A673 (cell line): ENCODE data around the gene UVRAG. TPM values are rescaled to one million over a fixed set of nuclear protein-coding genes. Genes with fewer than 3 reads are reported as not detected.

Experiments used
- BruUV-seq: library from RNA; stranded (reverse); fragments of 400-500 nt; replicated peaks from 2 replicates; lab custom pipeline; 2021; lab: Mats Ljungman, UMichigan
- CTCF ChIA-PET: fragments of 300-600 bp; sonication (Branson Sonifier 250); formaldehyde crosslinking; loops from one replicate; lab custom pipeline; 2022; ENCODE audit warnings: antibody characterized with exemption; lab: Charles Lee
- POLR2A ChIA-PET: fragments of 300-600 bp; sonication (Branson Sonifier 250); formaldehyde crosslinking; loops from one replicate; lab custom pipeline; 2022; ENCODE audit warnings: antibody characterized with exemption; ENCODE audit not compliant: low non-redundant PET; lab: Charles Lee
- DNase-seq: peaks from one replicate; pipeline ENCODE4 v3.0.0-alpha.2; 2015; ENCODE audit warnings: low spot score
- H3K27ac ChIP-seq: fragments of 200-600 bp; sonication (generic); 2 replicates; pipeline ENCODE4 v1.5.1; 2016; ENCODE audit warnings: mixed run types, low read depth, mild to moderate bottlenecking, mixed read lengths, antibody characterized with exemption, low read length; ENCODE audit not compliant: poor library complexity, severe bottlenecking
- H3K27me3 ChIP-seq: fragments of 200-600 bp; sonication (generic); replicated peaks from 2 replicates; pipeline ENCODE4 v1.6.1; 2017; ENCODE audit warnings: mixed run types, low read depth, mild to moderate bottlenecking, mixed read lengths, antibody characterized with exemption, low read length; ENCODE audit not compliant: insufficient read depth, poor library complexity
- H3K36me3 ChIP-seq: fragments of 200-600 bp; sonication (generic); 2 replicates; pipeline ENCODE4 v1.6.1; 2016; ENCODE audit warnings: mixed run types, mild to moderate bottlenecking, mixed read lengths, antibody characterized with exemption, low read length; ENCODE audit not compliant: insufficient read depth, poor library complexity, severe bottlenecking
- H3K4me1 ChIP-seq: fragments of 200-600 bp; sonication (generic); 2 replicates; pipeline ENCODE4 v1.6.1; 2017; ENCODE audit warnings: mixed run types, mild to moderate bottlenecking, mixed read lengths, antibody characterized with exemption, low read length; ENCODE audit not compliant: insufficient read depth, poor library complexity, severe bottlenecking
- H3K4me3 ChIP-seq: fragments of 200-600 bp; sonication (generic); 2 replicates; pipeline ENCODE4 v1.5.1; 2016; ENCODE audit warnings: low read depth, mixed run types, mild to moderate bottlenecking, mixed read lengths, low read length; ENCODE audit not compliant: poor library complexity, severe bottlenecking
- H3K9me3 ChIP-seq: fragments of 200-600 bp; sonication (generic); 2 replicates; pipeline ENCODE4 v1.6.1; 2016; ENCODE audit warnings: mixed run types, low read depth, mild to moderate bottlenecking, mixed read lengths, antibody characterized with exemption, low read length; ENCODE audit not compliant: poor library complexity, severe bottlenecking
- EZH2 ChIP-seq: fragments of 200-600 bp; sonication (generic); IDR thresholded peaks from 2 replicates; pipeline ENCODE4 v1.6.1; 2017; ENCODE audit warnings: borderline replicate concordance, low read depth, mild to moderate bottlenecking, mixed read lengths, antibody characterized with exemption, low read length; ENCODE audit not compliant: poor library complexity, severe bottlenecking
- intact Hi-C: fragments of 100-400 bp; cut with micrococcal nuclease; formaldehyde crosslinking; loops from one replicate; pipeline ENCODE4 v1.10.0; 2022; ENCODE audit not compliant: unreplicated experiment
- total RNA-seq: library from RNA; stranded (reverse); gene quantifications from 2 replicates; pipeline ENCODE4 v1.2.3, GENCODE V29; 2021
- TF ChIP-seq, protein P1 (sequence below): fragments of 300-800, 200-600 bp; sonication (generic); conservative IDR thresholded peaks from 2 replicates; pipeline ENCODE4 v1.5.1; 2017; ENCODE audit warnings: low read depth, mild to moderate bottlenecking, antibody characterized with exemption, low read length, moderate library complexity, mixed read lengths

The UVRAG gene
- total RNA-seq, 1 experiment from 2014 or later: 21.1 TPM

DNA sequence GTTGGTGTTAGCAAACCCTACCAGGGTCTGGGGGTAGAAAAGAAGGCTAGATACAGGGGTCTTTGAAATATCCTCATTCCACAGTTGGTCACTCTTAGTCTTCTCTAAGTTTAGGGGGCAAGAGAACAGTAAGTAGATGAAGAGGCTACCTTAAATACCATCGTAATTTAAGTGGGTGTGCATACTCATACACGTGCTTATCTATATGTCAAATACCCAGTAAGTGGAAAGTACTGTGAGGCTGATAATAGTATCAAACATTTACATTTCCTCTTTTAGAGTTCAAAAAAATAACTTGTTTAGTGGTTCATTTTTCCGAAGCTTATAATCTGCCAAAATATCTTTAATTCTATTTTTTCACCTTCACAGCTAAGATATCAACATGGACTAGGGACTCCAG lies 300.5 kb downstream of the UVRAG start:
- Histone ChIP-seq H3K4me3 (no peak overlapping the region), H3K4me1 (peaks cover 8% of the 10 kb centered on the region), H3K9me3 (no peaks in the 10 kb centered on the region), H3K27me3 (no peaks in the 10 kb centered on the region), H3K27ac (no peak overlapping the region), H3K36me3 (no peaks in the 10 kb centered on the region)
- DNase-seq: no peak
- ChIA-PET POLR2A (no interaction called here), CTCF (no interaction called here)
- BruUV-seq: no TSS peak
- TF ChIP-seq, protein P1, sequence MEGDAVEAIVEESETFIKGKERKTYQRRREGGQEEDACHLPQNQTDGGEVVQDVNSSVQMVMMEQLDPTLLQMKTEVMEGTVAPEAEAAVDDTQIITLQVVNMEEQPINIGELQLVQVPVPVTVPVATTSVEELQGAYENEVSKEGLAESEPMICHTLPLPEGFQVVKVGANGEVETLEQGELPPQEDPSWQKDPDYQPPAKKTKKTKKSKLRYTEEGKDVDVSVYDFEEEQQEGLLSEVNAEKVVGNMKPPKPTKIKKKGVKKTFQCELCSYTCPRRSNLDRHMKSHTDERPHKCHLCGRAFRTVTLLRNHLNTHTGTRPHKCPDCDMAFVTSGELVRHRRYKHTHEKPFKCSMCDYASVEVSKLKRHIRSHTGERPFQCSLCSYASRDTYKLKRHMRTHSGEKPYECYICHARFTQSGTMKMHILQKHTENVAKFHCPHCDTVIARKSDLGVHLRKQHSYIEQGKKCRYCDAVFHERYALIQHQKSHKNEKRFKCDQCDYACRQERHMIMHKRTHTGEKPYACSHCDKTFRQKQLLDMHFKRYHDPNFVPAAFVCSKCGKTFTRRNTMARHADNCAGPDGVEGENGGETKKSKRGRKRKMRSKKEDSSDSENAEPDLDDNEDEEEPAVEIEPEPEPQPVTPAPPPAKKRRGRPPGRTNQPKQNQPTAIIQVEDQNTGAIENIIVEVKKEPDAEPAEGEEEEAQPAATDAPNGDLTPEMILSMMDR: no peak
- TF ChIP-seq EZH2: no peak
- intact Hi-C loops: no loop called here

DNA sequence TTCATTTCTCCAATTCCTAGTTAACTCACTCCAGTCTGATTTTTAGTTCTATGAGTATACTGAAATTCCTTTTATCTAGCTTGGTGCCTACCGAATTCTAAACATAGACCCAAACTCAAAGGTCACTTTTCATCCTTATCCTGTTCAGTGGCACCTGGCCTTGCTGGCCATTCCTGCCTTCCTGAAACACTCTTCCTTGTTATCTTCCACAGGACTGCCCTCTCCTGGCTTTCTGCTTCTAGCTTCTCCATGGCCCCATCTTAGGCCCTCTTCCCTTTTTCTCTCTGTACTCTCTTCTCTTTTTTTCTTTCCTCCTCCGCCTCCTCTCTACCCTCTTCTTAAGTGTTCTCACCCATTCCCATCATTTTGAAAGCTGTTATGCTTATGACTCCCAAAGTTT lies 304.0 kb downstream of the UVRAG start:
- Histone ChIP-seq H3K36me3 (no peaks in the 10 kb centered on the region), H3K9me3 (no peaks in the 10 kb centered on the region), H3K4me1 (peaks cover 15% of the 10 kb centered on the region), H3K27ac (no peak overlapping the region), H3K4me3 (no peak overlapping the region), H3K27me3 (no peaks in the 10 kb centered on the region)
- intact Hi-C loops: no loop called here
- CTCF ChIA-PET: interaction anchor here (1.0 kb wide), 1 partner anchor 33 kb away, joined by 3 read pairs; no protein-coding TSS in a partner anchor
- no peak for DNase-seq
- TF ChIP-seq EZH2: no peak
- TF ChIP-seq, protein P1: 0 out of 2 replicates have a peak, but pooled peaks have one; percentile 12
- no TSS peak for BruUV-seq
- POLR2A ChIA-PET: no interaction called here

DNA sequence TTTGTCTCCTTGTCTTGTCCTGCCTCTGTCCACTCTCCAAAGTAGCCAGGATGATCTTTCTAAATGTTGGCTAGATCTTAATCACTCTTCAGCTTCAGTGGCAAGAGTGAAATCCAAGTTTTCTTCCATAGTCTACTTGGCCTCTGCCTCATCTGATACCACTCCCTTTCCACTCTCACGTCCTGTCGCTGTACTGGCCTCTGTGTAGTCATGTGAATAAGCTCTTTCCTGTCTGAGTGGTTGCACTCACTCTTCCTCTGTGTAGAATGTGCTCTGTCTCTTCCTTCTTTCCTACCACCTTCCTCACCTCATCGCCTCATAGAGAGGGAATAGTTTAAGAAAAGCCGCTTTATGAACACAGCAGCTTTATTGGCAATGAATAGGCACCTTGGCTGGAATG lies 304.8 kb downstream of the UVRAG start:
- no TSS peak for BruUV-seq
- intact Hi-C loops: no loop called here
- no peak overlapping the region for H3K27ac ChIP-seq
- CTCF ChIA-PET: no interaction called here
- no peak overlapping the region for H3K4me3 ChIP-seq
- H3K27me3 ChIP-seq: no peaks in the 10 kb centered on the region
- DNase-seq: no peak
- H3K36me3 ChIP-seq: no peaks in the 10 kb centered on the region
- H3K4me1 ChIP-seq: peaks cover 15% of the 10 kb centered on the region
- no peaks in the 10 kb centered on the region for H3K9me3 ChIP-seq
- TF ChIP-seq EZH2: no peak
- POLR2A ChIA-PET: no interaction called here

DNA sequence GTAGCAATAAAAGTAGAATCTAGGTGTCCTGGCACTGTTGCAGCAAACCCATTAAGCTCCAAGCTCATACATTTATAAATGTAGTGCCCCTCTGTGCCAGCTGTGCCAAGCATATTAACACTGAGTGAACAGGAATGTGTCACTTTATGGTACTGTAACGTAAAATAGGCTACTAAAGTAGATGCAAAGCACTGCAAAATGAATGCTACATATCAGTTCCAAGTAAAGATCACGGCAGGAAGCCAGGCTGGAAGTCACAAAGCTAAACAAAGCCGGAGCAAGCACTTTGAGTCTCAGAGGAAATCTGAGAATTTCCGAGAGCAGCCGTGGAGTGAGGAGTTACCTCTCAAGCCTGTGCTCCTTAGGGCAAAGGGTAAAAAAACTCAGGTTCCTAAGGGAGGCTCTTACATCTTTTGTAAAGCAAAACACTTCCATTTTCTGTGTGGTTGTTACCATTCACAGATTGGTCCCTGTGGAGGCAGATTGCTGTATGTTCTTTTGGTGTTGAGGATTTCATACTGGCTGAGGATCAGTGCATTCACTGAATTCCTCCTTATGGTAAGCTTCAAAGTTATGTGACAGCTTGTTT lies 305.6 kb downstream of the UVRAG start:
- H3K36me3 ChIP-seq: no peaks in the 10 kb centered on the region
- no TSS peak for BruUV-seq
- H3K27me3 ChIP-seq: no peaks in the 10 kb centered on the region
- H3K4me3 ChIP-seq: no peak overlapping the region
- H3K4me1 ChIP-seq: peaks cover 15% of the 10 kb centered on the region
- ChIA-PET POLR2A (interaction anchor here (0.6 kb wide), 1 partner anchor 25 kb away, joined by 7 read pairs; no protein-coding TSS in a partner anchor), CTCF (no interaction called here)
- H3K27ac ChIP-seq: no peak overlapping the region
- TF ChIP-seq, protein P1: no peak
- TF ChIP-seq EZH2: no peak
- DNase-seq: peak; percentile 42
- H3K9me3 ChIP-seq: no peaks in the 10 kb centered on the region
- intact Hi-C loops: no loop called here
